ENCODE data around the gene RCOR3. TPM values are rescaled to one million over a fixed set of nuclear protein-coding genes. Genes with fewer than 3 reads are reported as not detected.
"Not testable (repeated sequence)": the region's sequence is repeated elsewhere in the genome, so short reads cannot be mapped to it uniquely, and the experiment has no call there.

Gene RCOR3
- total and polyA plus RNA-seq, 2 donors from 2014 or later = 19.8 to 64.9 TPM

DNA sequence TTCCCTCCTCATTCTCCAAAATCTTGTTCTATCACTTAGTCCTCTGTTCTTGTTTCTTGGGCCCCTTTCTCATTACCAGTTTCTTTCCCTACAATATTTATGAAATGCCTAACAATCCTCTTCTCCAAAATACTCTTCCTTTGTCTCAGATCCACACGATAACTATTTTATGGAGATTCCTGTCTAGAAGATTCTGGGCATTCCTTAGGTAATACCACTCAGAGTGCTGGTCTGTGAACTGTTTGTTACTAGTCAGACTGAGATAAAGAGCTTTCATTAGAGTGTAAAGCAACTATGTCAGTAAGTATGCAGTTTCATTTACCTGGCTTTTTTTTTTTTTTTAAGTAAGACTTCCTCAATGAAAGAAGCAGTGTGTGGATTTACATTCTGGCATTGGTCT, 18.1 kb upstream of the RCOR3 start:
- DNase-seq (no peak), FAIRE-seq (no peak)
- TF ChIP-seq, protein P1, sequence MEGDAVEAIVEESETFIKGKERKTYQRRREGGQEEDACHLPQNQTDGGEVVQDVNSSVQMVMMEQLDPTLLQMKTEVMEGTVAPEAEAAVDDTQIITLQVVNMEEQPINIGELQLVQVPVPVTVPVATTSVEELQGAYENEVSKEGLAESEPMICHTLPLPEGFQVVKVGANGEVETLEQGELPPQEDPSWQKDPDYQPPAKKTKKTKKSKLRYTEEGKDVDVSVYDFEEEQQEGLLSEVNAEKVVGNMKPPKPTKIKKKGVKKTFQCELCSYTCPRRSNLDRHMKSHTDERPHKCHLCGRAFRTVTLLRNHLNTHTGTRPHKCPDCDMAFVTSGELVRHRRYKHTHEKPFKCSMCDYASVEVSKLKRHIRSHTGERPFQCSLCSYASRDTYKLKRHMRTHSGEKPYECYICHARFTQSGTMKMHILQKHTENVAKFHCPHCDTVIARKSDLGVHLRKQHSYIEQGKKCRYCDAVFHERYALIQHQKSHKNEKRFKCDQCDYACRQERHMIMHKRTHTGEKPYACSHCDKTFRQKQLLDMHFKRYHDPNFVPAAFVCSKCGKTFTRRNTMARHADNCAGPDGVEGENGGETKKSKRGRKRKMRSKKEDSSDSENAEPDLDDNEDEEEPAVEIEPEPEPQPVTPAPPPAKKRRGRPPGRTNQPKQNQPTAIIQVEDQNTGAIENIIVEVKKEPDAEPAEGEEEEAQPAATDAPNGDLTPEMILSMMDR (IDR thresholded peaks at IDR 0.05; ENCODE audit: borderline replicate concordance, extremely low read depth, insufficient read depth) = no peak
- Histone ChIP-seq H3K9me3 (ENCODE audit: control insufficient read depth in 2 of 3, insufficient read depth in 1 of 3, low read length in 3 of 3) (no peaks in the 10 kb centered on the region), H3K4me3 (ENCODE audit: low read length in 3 of 3) (no peak overlapping the region), H3K9ac (ENCODE audit: low read length in 3 of 3) (no peak overlapping the region), H3K4me1 (ENCODE audit: control insufficient read depth in 2 of 3, insufficient read depth in 2 of 3, low read depth in 1 of 3, low read length in 3 of 3) (no peaks in the 10 kb centered on the region), H3K27me3 (ENCODE audit: control insufficient read depth, insufficient read depth, low read length) (no peaks in the 10 kb centered on the region), H3K36me3 (ENCODE audit: control insufficient read depth in 2 of 3, insufficient read depth in 3 of 3, low read length in 3 of 3) (no peaks in the 10 kb centered on the region), H3K27ac (ENCODE audit: low read depth in 2 of 2, low read length in 2 of 2) (no peak overlapping the region)
- intact Hi-C loops (cut with DNase I) = no loop called here

DNA sequence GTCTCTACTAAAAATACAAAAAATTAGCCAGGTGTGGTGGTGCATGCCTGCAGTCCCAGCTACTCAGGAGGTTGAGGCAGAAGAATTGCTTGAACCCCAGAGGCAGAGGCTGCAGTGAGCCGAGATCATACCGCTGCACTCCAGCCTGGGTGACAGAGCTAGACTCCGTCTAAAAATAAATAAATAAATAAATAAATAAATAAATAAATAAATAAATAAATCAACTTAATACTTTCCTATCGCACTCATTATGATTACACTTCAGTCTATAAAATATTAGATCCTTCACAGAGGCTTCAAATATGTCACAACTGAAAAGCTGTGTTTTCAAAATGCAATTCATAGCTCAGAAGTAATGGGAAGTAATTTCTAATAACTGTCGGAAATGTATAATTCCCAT, 15.5 kb upstream of the RCOR3 start:
- not testable (repeated sequence) for FAIRE-seq

DNA sequence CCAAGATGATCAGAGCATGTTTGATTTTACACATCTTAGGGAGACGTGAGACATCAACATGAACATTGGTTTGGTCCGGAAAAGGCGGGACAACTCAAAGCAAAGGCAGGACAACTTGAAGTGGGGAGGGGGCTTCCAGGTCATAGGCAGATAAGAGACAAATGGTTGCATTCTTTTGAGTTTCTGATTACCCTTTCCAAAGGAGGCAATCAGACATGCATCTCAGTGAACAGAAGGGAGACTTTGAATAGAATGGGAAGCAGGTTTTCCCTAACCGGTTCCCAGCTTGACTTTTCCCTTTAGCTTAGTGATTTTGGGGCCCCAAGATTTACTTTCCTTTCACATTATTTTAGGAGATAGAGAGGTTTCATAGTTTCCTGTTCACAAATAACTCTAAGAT, 12.6 kb upstream of the RCOR3 start:
- H3K9me3 ChIP-seq (ENCODE audit: control insufficient read depth in 2 of 3, insufficient read depth in 1 of 3, low read length in 3 of 3); DNase-seq; H3K27me3 ChIP-seq (ENCODE audit: control insufficient read depth, insufficient read depth, low read length); H3K27ac ChIP-seq (ENCODE audit: low read depth in 2 of 2, low read length in 2 of 2); FAIRE-seq; intact Hi-C loops (cut with DNase I); H3K9ac ChIP-seq (ENCODE audit: low read length in 3 of 3); H3K4me1 ChIP-seq (ENCODE audit: control insufficient read depth in 2 of 3, insufficient read depth in 2 of 3, low read depth in 1 of 3, low read length in 3 of 3); H3K36me3 ChIP-seq (ENCODE audit: control insufficient read depth in 2 of 3, insufficient read depth in 3 of 3, low read length in 3 of 3); H3K4me3 ChIP-seq (ENCODE audit: low read length in 3 of 3): not testable (repeated sequence)

More for the DNA sequence above, 15.5 kb upstream of the RCOR3 start:
- intact Hi-C loops (cut with DNase I); H3K27me3 ChIP-seq (ENCODE audit: control insufficient read depth, insufficient read depth, low read length); H3K27ac ChIP-seq (ENCODE audit: low read depth in 2 of 2, low read length in 2 of 2); H3K4me3 ChIP-seq (ENCODE audit: low read length in 3 of 3); H3K9me3 ChIP-seq (ENCODE audit: control insufficient read depth in 2 of 3, insufficient read depth in 1 of 3, low read length in 3 of 3); H3K36me3 ChIP-seq (ENCODE audit: control insufficient read depth in 2 of 3, insufficient read depth in 3 of 3, low read length in 3 of 3); H3K9ac ChIP-seq (ENCODE audit: low read length in 3 of 3); H3K4me1 ChIP-seq (ENCODE audit: control insufficient read depth in 2 of 3, insufficient read depth in 2 of 3, low read depth in 1 of 3, low read length in 3 of 3); DNase-seq: not testable (repeated sequence)

DNA sequence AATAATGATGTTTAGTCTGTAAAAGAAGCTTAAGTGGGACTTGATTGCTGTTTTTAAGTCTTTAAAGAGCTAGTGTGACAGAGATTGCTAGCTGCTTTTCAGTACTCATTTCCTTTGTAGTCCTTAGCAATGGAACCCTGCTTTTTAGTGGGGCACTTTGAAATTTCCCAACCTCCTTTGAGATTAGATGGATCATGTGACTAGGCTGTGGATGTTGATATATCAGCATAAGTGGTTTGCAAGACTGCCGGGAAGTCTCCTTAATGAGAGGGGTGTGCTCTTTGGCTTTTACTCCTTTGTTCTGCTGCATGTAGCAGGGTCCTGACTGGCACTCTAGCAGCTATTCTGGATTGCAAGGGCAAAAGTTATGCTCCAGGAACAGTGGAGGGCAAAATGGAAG, 11.2 kb upstream of the RCOR3 start:
- intact Hi-C loops (cut with DNase I) = no loop called here
- H3K27me3 ChIP-seq (ENCODE audit: control insufficient read depth, insufficient read depth, low read length) = no peaks in the 10 kb centered on the region
- no peak overlapping the region for H3K4me3 ChIP-seq (ENCODE audit: low read length in 3 of 3)
- DNase-seq (peak in 1 of 5 donors; percentile 4), FAIRE-seq (no peak)
- no peak overlapping the region for H3K27ac ChIP-seq (ENCODE audit: low read depth in 2 of 2, low read length in 2 of 2)
- no peak overlapping the region for H3K9ac ChIP-seq (ENCODE audit: low read length in 3 of 3)
- no peaks in the 10 kb centered on the region for H3K36me3 ChIP-seq (ENCODE audit: control insufficient read depth in 2 of 3, insufficient read depth in 3 of 3, low read length in 3 of 3)
- no peaks in the 10 kb centered on the region for H3K9me3 ChIP-seq (ENCODE audit: control insufficient read depth in 2 of 3, insufficient read depth in 1 of 3, low read length in 3 of 3)
- TF ChIP-seq, protein P1 (IDR thresholded peaks at IDR 0.05; ENCODE audit: borderline replicate concordance, extremely low read depth, insufficient read depth) = no peak
- H3K4me1 ChIP-seq (ENCODE audit: control insufficient read depth in 2 of 3, insufficient read depth in 2 of 3, low read depth in 1 of 3, low read length in 3 of 3) = no peaks in the 10 kb centered on the region

DNA sequence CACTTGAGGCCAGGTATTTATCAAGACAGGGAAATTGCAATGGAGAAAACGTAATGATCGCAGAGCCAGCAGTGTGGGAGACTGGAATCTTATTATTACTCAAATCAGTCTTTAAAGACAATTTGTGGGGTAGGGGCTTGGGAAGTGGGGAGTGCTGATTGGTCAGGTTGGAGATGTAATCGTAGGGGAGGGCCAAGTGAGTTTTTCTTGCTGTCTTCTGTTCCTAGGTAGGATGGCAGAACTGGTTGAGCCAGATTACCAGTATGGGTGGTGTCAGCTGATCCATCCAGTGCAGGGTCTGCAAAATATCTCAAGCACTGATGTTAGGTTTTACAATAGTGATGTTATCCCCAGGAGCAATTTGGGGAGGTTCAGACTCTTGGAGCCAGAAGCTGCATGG, 9.6 kb upstream of the RCOR3 start:
- H3K27ac ChIP-seq (ENCODE audit: low read depth in 2 of 2, low read length in 2 of 2); H3K9me3 ChIP-seq (ENCODE audit: control insufficient read depth in 2 of 3, insufficient read depth in 1 of 3, low read length in 3 of 3); intact Hi-C loops (cut with DNase I); H3K27me3 ChIP-seq (ENCODE audit: control insufficient read depth, insufficient read depth, low read length); H3K4me3 ChIP-seq (ENCODE audit: low read length in 3 of 3); H3K9ac ChIP-seq (ENCODE audit: low read length in 3 of 3); DNase-seq; H3K4me1 ChIP-seq (ENCODE audit: control insufficient read depth in 2 of 3, insufficient read depth in 2 of 3, low read depth in 1 of 3, low read length in 3 of 3); FAIRE-seq; H3K36me3 ChIP-seq (ENCODE audit: control insufficient read depth in 2 of 3, insufficient read depth in 3 of 3, low read length in 3 of 3): not testable (repeated sequence)
